ENCODE measurements around the gene PPM1D.

Gene PPM1D

GRCh38 chr17:60557805-60558204 is 42.2 kb upstream of the PPM1D start:
- Histone ChIP-seq H3K4me3 (ENCODE audit: low read length) (no peak overlapping the region), H3F3A (ENCODE audit: control insufficient read depth, insufficient read depth) (no peaks in the 10 kb centered on the region)
- no peak for TF ChIP-seq EZH2phosphoT487 (IDR thresholded peaks at IDR 0.05; ENCODE audit: borderline replicate concordance, low read length)

GRCh38 chr17:60559659-60559994 is 40.4 kb upstream of the PPM1D start:
- no peak for TF ChIP-seq EZH2phosphoT487 (IDR thresholded peaks at IDR 0.05; ENCODE audit: borderline replicate concordance, low read length)
- no peak for TF ChIP-seq CTCF (IDR thresholded peaks at IDR 0.05; ENCODE audit: low read depth, low read length, poor library complexity, severe bottlenecking)
- Histone ChIP-seq H3K9me3 (ENCODE audit: control insufficient read depth, insufficient read depth, low read length) (peaks cover 21% of the 10 kb centered on the region; the same call in 1 of the 2 replicates), H3F3A (ENCODE audit: control insufficient read depth, insufficient read depth) (no peaks in the 10 kb centered on the region), H4K20me1 (ENCODE audit: control insufficient read depth, insufficient read depth, low read depth, low read length) (no peaks in the 10 kb centered on the region), H3K27ac (ENCODE audit: low read depth, low read length) (no peak overlapping the region), H3K4me3 (ENCODE audit: low read length) (no peak overlapping the region), H3K4me2 (ENCODE audit: low read length) (no peak overlapping the region), H3K27me3 (ENCODE audit: control insufficient read depth, low read length) (no peaks in the 10 kb centered on the region), H3K4me1 (ENCODE audit: control insufficient read depth, low read length) (no peaks in the 10 kb centered on the region), H3K36me3 (ENCODE audit: control insufficient read depth, low read length) (no peaks in the 10 kb centered on the region), H3K9me2 (replicated peaks; ENCODE audit: control insufficient read depth, low read length) (no peaks in the 10 kb centered on the region), H3K79me2 (ENCODE audit: control insufficient read depth, low read length) (no peaks in the 10 kb centered on the region)

More at GRCh38 chr17:60557805-60558204, 42.2 kb upstream of the PPM1D start:
- Histone ChIP-seq H3K36me3 (ENCODE audit: control insufficient read depth, low read length) (no peaks in the 10 kb centered on the region), H3K9me2 (replicated peaks; ENCODE audit: control insufficient read depth, low read length) (no peaks in the 10 kb centered on the region), H3K79me2 (ENCODE audit: control insufficient read depth, low read length) (no peaks in the 10 kb centered on the region), H3K4me1 (ENCODE audit: control insufficient read depth, low read length) (no peaks in the 10 kb centered on the region), H4K20me1 (ENCODE audit: control insufficient read depth, insufficient read depth, low read depth, low read length) (no peaks in the 10 kb centered on the region), H3K27ac (ENCODE audit: low read depth, low read length) (no peak overlapping the region), H3K27me3 (ENCODE audit: control insufficient read depth, low read length) (no peaks in the 10 kb centered on the region), H3K9me3 (ENCODE audit: control insufficient read depth, insufficient read depth, low read length) (peaks cover 21% of the 10 kb centered on the region; the same call in 1 of the 2 replicates), H3K4me2 (ENCODE audit: low read length) (no peak overlapping the region)

- Histone ChIP-seq H3K9me3 (ENCODE audit: control insufficient read depth, insufficient read depth, low read length) (peaks cover 21% of the 10 kb centered on the region; the same call in 1 of the 2 replicates), H3K27me3 (ENCODE audit: control insufficient read depth, low read length) (no peaks in the 10 kb centered on the region), H3K27ac (ENCODE audit: low read depth, low read length) (no peak overlapping the region), H3F3A (ENCODE audit: control insufficient read depth, insufficient read depth) (no peaks in the 10 kb centered on the region), H3K36me3 (ENCODE audit: control insufficient read depth, low read length) (no peaks in the 10 kb centered on the region), H3K79me2 (ENCODE audit: control insufficient read depth, low read length) (no peaks in the 10 kb centered on the region), H4K20me1 (ENCODE audit: control insufficient read depth, insufficient read depth, low read depth, low read length) (no peaks in the 10 kb centered on the region), H3K4me3 (ENCODE audit: low read length) (no peak overlapping the region), H3K9me2 (replicated peaks; ENCODE audit: control insufficient read depth, low read length) (no peaks in the 10 kb centered on the region), H3K4me1 (ENCODE audit: control insufficient read depth, low read length) (no peaks in the 10 kb centered on the region), H3K4me2 (ENCODE audit: low read length) (no peak overlapping the region)
- TF ChIP-seq CTCF (IDR thresholded peaks at IDR 0.05; ENCODE audit: low read depth, low read length, poor library complexity, severe bottlenecking) = no peak
- TF ChIP-seq EZH2phosphoT487 (IDR thresholded peaks at IDR 0.05; ENCODE audit: borderline replicate concordance, low read length) = no peak
These were observed 39.8 kb upstream of the PPM1D start for GRCh38 chr17:60559995-60560859.

- peaks cover 21% of the 10 kb centered on the region; the same call in 1 of the 2 replicates for H3K9me3 ChIP-seq (ENCODE audit: control insufficient read depth, insufficient read depth, low read length)
- no peak for TF ChIP-seq CTCF (IDR thresholded peaks at IDR 0.05; ENCODE audit: low read depth, low read length, poor library complexity, severe bottlenecking)
- no peak for TF ChIP-seq EZH2phosphoT487 (IDR thresholded peaks at IDR 0.05; ENCODE audit: borderline replicate concordance, low read length)
These were observed 39.1 kb upstream of the PPM1D start for GRCh38 chr17:60560860-60561257.

More at GRCh38 chr17:60560860-60561257, 39.1 kb upstream of the PPM1D start:
- no peaks in the 10 kb centered on the region for H3F3A ChIP-seq (ENCODE audit: control insufficient read depth, insufficient read depth)
- H3K27me3 ChIP-seq (ENCODE audit: control insufficient read depth, low read length) = no peaks in the 10 kb centered on the region
- H4K20me1 ChIP-seq (ENCODE audit: control insufficient read depth, insufficient read depth, low read depth, low read length) = no peaks in the 10 kb centered on the region
- H3K79me2 ChIP-seq (ENCODE audit: control insufficient read depth, low read length) = no peaks in the 10 kb centered on the region
- H3K4me1 ChIP-seq (ENCODE audit: control insufficient read depth, low read length) = no peaks in the 10 kb centered on the region
- H3K36me3 ChIP-seq (ENCODE audit: control insufficient read depth, low read length) = no peaks in the 10 kb centered on the region
- H3K4me3 ChIP-seq (ENCODE audit: low read length) = no peak overlapping the region
- H3K27ac ChIP-seq (ENCODE audit: low read depth, low read length) = no peak overlapping the region
- no peak overlapping the region for H3K4me2 ChIP-seq (ENCODE audit: low read length)
- no peaks in the 10 kb centered on the region for H3K9me2 ChIP-seq (replicated peaks; ENCODE audit: control insufficient read depth, low read length)

Measured in DOHH2 (cell line).